ENCODE data around the gene PRKAR2B.

Gene PRKAR2B

DNA sequence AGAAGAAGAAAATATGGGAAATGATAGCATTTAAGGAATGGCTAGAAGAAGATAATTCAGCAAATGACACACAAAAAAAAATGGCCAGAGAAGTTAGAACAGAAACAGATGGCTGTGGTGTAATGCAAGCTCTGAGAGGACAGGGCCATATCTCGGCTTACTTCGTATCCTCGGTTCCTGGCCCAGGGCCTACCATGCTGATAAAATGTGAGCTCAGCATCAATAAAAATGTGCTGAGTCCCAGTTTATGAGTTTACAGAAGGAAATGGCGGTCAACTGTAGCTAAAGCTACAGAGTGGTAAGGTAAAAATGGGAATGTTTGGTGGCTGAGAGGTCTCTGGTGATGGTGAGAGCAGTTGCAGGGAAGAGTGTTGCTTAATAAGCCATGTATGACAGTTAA is 165.1 kb downstream of the PRKAR2B start:
- H3K36me3 ChIP-seq: peaks cover 57% of the 10 kb centered on the region
- H3K27me3 ChIP-seq: no peaks in the 10 kb centered on the region
- H3K9me3 ChIP-seq: no peaks in the 10 kb centered on the region
- TF ChIP-seq, protein P1, sequence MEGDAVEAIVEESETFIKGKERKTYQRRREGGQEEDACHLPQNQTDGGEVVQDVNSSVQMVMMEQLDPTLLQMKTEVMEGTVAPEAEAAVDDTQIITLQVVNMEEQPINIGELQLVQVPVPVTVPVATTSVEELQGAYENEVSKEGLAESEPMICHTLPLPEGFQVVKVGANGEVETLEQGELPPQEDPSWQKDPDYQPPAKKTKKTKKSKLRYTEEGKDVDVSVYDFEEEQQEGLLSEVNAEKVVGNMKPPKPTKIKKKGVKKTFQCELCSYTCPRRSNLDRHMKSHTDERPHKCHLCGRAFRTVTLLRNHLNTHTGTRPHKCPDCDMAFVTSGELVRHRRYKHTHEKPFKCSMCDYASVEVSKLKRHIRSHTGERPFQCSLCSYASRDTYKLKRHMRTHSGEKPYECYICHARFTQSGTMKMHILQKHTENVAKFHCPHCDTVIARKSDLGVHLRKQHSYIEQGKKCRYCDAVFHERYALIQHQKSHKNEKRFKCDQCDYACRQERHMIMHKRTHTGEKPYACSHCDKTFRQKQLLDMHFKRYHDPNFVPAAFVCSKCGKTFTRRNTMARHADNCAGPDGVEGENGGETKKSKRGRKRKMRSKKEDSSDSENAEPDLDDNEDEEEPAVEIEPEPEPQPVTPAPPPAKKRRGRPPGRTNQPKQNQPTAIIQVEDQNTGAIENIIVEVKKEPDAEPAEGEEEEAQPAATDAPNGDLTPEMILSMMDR (IDR thresholded peaks at IDR 0.05): no peak
- no peak overlapping the region for H3K27ac ChIP-seq
- H3K4me1 ChIP-seq (ENCODE audit: control insufficient read depth in 1 of 2, insufficient read depth in 1 of 2, low read depth in 1 of 2, low read length in 1 of 2): no peaks in the 10 kb centered on the region
- H3K4me3 ChIP-seq (ENCODE audit: low read depth in 1 of 2, low read length in 1 of 2): no peak overlapping the region

DNA sequence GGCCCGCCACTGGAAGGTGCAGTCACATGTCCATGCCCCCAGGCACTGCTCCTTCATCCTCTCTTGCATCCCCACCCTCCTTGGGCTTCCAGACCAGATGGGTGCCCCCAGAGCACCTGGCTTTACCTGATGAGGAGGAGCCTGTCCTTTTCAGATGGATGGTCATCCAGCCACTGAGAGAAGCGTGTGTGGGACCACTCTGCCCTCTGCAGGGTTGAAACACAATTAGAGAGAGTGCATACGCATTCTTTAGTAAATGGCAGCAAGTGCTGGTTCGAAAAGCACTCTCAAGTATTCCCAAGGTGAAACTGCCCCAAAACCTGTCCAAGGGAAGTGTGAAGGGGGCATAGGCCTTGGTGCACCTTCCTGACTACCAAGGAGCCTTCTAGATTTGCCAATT is 165.9 kb downstream of the PRKAR2B start:
- Histone ChIP-seq H3K4me3 (ENCODE audit: low read depth in 1 of 2, low read length in 1 of 2) (no peak overlapping the region), H3K9me3 (no peaks in the 10 kb centered on the region)

More for the DNA sequence above, 165.9 kb downstream of the PRKAR2B start:
- no peaks in the 10 kb centered on the region for H3K4me1 ChIP-seq (ENCODE audit: control insufficient read depth in 1 of 2, insufficient read depth in 1 of 2, low read depth in 1 of 2, low read length in 1 of 2)
- no peak overlapping the region for H3K27ac ChIP-seq
- TF ChIP-seq, protein P1 (IDR thresholded peaks at IDR 0.05): no peak
- no peaks in the 10 kb centered on the region for H3K27me3 ChIP-seq
- H3K36me3 ChIP-seq: peaks cover 48% of the 10 kb centered on the region

Measured in neutrophil (primary cell).